Islet of Langerhans (tissue), 1 donor: ENCODE data around the gene EGR2.

Experiments
- FAIRE-seq: peaks from one replicate; lab custom pipeline; 2011; peaks lifted over from hg19 to GRCh38; lab: Jason Lieb, UNC

The EGR2 gene

GRCh38 chr10:62817766-62818425 is 1.7 kb upstream of the EGR2 start:
- no peak for FAIRE-seq

DNA sequence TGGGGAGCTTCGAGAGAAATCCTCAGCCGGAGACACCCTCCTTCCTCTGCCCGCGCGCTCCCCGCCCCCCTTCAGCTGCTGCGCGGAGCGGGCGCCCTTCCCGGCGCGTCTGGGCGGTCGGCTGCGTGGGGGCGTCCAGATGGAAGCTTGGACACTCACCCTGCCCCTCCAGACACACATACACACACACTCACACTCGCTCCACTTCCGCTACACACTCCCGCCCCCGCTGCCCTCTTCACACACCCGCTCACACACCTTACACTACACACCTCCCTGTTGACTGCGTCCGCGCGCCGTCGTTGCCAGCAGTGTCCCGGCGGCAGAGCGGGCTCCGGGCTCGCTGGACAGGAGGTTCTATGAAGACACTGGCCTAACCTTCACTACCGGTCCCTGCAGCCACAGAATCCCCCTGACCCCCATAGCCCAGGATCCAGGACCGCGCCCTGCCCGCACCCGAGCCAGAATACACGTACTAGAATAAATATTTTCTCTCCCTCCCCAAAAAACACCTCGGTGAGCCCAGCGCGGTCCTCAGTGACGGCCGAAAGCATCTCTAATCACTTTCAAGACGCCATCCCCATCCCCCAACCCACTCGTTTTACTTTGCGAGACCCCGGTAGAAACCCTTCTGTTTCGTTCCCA is 1.1 kb upstream of the EGR2 start:
- FAIRE-seq, result no peak

DNA sequence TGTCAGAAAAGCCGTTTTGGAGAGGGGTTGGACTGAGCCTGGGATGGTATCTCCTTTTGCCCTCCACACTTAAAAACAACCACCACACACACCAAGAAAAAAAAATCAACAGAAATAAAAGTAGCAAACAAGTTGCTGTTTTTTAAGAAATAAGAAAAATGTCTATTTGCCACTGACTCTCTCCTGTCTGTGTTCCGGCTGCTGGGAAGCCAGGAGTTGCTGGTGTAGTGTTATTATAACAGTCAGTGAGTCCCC is 163 bp downstream of the EGR2 start:
- no peak for FAIRE-seq

DNA sequence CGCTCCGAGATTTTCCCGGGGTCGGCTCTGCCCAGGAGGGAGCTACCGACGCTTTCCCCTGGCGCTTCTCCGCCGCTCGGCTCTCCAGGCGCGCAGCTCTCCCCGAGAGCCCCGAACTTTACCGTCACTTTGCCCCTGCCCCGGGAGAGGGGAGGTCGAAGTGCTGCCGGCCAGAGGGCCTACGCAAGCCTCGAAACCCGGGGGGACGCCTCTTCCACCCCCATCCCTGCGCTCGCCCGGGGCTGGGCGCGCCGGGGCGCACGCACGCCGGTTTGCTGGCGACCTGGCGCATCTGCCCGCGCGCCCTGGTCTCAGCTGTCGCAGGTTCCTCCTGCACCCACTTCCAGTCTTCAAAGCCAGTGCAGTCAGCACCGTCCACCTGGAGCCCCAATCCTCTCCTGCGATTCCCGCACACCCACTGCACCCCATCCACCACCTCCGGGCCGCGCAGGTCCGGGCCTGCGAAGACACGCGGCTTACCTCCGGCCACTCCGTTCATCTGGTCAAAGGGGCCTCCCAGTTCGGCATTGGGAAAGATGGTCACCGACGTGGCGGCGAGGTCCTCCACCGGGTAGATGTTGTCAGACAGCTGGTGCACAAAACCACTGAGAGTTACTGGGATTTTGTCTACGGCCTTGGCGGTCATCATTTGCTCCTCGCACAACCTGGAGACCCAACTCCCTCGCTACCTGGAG is 638 bp downstream of the EGR2 start:
- no peak for FAIRE-seq

DNA sequence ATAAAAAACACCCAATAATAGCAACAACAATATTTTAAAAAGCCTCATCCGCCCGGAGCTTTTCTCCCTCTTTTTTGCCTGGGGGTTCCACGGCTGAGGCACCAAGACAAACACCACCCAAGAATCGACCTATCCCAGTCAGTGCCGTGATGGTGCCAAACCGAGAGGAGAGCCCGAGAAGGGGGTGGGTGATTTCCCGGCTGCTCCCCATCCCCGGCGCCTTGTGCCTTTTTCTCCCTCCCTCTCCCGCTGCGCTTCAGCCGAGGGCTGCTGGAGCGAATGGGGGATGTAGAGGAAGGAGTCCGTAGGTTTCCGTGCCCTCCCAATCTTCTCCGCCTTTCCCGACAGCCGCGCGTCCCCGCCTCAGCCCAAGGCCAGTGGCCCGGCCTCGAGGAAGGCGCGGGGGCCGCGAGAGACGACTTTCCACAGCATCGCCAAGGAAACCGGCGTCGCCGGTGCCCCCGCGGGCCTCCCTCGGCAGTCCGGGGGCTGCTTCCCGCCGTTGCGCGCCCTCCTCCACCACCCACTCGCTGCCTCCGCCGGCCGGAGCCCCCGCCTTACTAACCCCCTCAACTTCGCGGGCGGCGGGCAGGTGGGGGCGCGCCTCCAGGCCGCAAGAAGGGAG is 1.3 kb downstream of the EGR2 start:
- FAIRE-seq, result no peak

- no peak for FAIRE-seq
Measured at GRCh38 chr10:62813981-62814380, 2.2 kb downstream of the EGR2 start.

GRCh38 chr10:62813453-62813852 is 2.7 kb downstream of the EGR2 start:
- FAIRE-seq, result no peak

DNA sequence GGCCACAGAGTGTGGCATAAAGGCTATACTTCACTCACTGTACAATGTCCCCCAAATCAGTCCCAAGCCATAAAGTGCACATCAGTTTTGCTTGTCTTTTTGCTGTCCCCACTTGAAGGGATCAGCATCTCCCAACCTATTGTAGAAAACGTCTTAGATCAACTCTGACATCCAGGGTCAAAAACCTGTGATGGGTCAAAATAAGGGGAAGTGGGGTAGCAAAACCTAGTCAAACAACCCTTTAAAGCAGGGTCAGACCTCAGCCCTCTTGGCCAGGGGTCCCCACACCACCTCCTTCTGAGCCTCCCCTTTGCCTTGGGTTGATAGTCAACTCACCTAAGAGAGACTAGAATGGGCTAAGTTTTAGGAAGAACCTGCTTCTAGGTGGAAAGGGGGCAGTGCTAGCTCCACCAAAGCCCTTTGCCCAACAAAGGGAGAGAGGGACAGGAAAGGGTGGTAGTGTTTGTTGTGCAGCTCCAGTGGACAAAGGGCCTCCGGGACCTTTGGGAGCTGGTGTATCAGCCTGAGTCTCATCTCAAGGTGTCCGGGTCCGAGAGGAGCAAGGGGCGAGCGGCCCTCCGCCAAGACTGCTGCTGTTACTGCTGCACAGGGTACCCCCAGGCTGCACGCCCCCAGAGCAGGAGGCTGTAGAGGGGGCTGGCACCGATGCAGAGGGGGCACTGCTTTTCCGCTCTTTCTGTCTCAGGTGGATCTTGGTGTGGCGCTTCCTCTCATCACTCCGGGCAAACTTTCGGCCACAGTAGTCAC is 3.3 kb downstream of the EGR2 start:
- no peak for FAIRE-seq

DNA sequence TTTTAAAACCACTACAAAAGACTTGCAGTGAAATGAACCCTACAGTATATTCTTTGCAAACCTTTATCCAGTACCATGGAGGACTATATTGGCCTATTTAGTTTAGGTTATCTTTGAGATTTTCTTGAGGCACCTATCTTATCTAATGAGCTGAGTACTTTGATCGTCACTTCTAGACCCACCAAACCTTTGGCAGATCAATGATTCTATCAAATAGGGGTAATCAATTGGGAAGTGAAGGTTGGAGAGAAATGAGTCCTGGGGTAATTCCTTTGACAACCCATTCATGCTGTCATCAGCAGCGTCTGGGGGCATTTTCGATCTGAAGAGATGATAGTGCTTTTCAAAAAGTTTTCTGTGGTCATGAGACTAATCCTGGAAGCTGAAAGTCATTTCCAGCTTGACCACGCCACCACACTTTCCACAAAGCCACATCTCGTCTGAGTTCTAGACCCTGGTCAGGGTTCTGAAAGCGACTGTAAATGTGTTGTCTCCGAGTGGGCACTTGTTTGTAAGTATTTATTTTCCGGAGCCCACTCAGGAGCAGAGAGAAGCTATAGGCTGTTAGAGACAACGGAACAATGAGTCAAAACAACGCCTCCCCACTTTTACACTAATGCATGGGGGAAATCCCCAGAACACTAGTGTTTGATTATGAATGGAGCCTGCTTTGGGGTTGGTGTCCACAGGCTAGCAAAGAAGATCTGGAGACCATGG is 4.8 kb downstream of the EGR2 start:
- no peak for FAIRE-seq

DNA sequence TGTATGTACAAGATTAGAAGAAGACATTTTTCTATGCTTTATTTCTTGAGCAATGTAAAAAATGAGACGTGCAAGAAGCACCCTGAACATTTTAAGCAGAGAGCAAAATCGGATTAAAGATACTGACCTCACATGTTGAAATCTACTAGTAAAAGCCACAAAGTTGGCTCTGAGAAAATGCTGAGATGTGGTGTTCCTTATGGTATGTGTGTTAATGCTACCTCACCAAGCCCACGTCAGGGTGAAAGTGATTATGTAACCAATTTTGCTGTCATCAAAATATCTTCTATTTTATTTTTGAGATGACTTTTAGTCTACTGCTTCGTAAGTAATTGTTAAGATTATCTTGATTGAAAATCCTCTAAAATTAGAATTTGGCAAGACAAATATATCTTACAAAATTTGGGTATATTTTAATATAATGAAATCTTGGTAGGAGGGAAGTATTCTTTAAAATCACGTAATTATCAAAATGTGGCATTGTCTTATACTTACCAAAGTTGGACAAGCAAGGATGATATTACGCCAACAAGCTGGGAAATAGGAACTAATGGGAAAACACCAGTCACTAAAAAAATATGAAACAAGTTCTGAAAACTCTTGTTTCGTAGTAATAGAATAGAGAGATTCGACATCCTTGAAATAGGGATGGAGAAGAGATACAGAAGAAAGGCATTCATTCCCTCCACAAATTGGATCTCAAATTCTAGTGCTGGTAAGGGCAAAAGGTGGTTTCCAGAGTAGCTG is 5.8 kb downstream of the EGR2 start:
- FAIRE-seq, result no peak

DNA sequence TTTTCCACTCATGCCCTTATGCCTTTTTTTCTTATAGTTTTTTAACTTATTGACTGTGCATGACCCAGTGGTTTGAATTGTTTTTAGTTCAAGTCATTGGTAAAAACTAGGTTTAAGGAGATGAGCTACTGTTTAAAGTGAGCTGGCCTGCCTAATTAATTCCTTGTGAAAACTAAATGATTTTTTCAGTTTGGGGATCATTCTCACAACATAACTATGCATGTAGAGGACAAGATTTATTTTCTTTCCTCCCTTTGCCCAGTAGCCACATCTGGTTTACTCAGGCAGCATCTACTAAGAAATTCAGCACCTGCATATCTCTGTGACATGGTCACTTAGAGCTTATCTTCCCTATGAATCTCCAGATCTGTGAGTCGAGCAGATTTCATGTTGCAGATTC is 9.9 kb downstream of the EGR2 start:
- FAIRE-seq, result no peak

- no peak for FAIRE-seq
Measured at GRCh38 chr10:62805231-62806099, 10.7 kb downstream of the EGR2 start.

DNA sequence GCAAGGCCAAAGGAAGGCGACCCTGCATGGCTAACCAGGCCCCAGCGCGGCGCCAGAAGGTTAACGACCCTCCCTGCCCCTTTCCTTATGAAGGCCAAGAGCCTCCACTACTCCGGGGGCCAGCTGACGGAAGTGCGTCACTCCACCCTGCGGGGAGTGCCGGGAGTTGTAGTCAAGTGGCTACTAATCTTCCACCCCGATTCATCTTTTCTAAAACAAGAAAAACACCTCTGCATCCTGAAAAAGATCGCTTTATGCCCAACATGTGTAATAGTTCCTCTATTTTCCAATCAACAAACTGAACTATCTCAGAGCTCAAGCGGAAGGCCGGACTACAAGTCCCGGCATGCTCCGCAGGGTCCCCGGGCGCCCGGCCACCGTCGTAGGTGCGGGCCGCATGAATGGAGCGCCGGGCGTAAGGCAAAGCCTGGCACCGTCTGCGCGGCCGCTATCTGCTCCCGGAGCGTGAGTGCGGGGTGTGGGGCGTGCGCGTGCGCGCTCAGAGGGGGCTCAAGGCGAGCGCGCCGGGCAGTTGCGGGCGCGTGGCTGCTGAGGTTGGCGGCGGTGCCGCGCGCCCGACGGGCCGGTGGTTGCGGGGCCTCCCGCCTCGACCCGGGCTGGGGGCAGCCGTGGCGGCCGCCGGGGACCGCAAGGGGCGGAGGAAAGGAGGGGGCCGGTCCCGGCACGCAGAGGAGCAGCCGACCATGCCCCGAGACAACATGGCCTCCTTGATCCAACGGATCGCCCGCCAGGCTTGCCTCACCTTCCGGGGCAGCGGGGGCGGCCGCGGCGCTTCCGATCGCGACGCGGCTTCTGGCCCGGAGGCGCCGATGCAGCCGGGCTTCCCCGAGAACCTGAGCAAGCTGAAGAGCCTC is 11.6 kb downstream of the EGR2 start, which contains the start of gene ADO:
Gene ADO (plus strand): TSS at position 365 of the 875 bp plus-strand sequence. CDS start 340 bp downstream, at position 705.
- peak; percentile 73 for FAIRE-seq

DNA sequence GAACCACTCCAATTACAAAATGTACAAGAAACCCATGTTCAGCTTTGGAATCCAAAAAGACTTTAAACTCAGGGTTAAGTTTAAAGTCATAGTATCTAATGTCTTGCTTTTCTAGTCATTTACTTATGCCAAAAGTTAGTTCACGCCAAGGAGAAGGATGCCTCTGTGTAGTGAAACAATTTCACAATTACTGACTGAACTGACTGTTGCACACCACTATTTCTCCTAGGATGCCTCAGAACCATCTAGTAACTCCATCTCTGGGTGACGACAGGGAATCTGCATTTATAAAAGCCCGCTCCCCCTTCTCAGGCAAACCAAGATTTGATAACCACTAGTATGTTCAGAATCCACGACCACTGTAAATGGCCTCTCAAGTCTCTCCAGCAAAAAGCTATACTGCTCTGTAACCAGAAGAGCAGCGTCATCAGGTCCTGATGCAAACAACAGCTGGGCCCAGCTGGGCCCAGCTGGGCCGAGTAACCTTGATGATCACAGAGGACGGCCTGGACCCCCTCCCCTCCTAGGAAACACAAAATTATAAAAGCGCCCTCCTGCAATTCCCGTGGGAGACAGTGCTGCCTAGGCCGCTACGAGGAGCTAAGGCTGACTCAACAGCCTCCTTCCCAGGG is 12.3 kb downstream of the EGR2 start:
- no peak for FAIRE-seq

- no peak for FAIRE-seq
Measured at GRCh38 chr10:62801871-62802270, 14.3 kb downstream of the EGR2 start.

GRCh38 chr10:62796896-62797295 is 19.3 kb downstream of the EGR2 start:
- FAIRE-seq, result no peak

- FAIRE-seq, result no peak
Measured at GRCh38 chr10:62795762-62796161, 20.4 kb downstream of the EGR2 start.

DNA sequence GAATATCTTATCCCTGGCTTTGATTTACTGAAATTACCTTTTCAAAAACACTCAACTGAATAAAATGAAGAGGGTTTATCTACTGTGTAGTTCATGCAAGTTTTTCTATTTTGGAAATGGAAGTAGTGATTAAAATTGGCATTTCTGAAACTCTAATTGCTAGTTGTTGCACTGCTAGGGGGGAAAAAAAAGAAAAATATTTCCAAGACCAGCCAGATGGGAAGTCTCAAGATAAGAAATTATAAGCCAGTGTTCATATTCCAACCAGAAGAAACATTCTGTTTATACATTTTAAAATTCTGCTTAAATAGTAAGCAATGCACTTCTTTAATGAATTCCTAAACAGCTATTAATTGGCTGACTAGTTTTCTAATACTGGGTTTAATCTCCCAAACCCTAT is 21.1 kb downstream of the EGR2 start:
- no peak for FAIRE-seq

- no peak for FAIRE-seq
Measured at GRCh38 chr10:62794306-62794705, 21.9 kb downstream of the EGR2 start.
